T-cell (primary cell): ENCODE measurements around the gene TEKTIP1. TPM values are rescaled to one million over a fixed set of nuclear protein-coding genes. Genes with fewer than 3 reads are reported as not detected.

ENCODE experiments used
- ATAC-seq, 4 experiments: fragments of 200-7000 bp in 3 of 4; fragments of 150-1000 bp in 1 of 4; cut with Tn5 transposase; replicated peaks in 1 of 4; 1 replicate in 3 of 4; 2 replicates in 1 of 4; pipeline ENCODE4 v1.10.0; 2021; ENCODE audit warnings: moderate library complexity in 3 of 4, mild to moderate bottlenecking in 2 of 4, moderate number of reproducible peaks in 1 of 4
- CTCF ChIA-PET, 2 donors: fragments of 300-600 bp; sonication (Branson Sonifier 250); formaldehyde crosslinking; loops; one replicate each; lab custom pipeline; 2022; ENCODE audit warnings: antibody characterized with exemption in 2 of 2; lab: Charles Lee
- POLR2A ChIA-PET, 2 donors: fragments of 300-600 bp; sonication (Branson Sonifier 250); formaldehyde crosslinking; loops; one replicate each; lab custom pipeline; 2022; ENCODE audit warnings: antibody characterized with exemption in 2 of 2; lab: Charles Lee
- DNase-seq, 35 experiments: peaks; one replicate each; pipeline versions ENCODE4 v3.0.0 to v3.0.0-alpha.2; 2013 to 2023
- H3K27ac ChIP-seq: one replicate; pipeline ENCODE4 v1.5.1; 2013; ENCODE audit warnings: low read length
- H3K27me3 ChIP-seq, 2 experiments: replicated peaks in 1 of 2; 1 replicate in 1 of 2; 2 replicates in 1 of 2; pipeline versions ENCODE4 v1.6.1 to v1.7.0; 2013; ENCODE audit warnings: low read length in 1 of 2, mixed read lengths in 1 of 2; ENCODE audit not compliant: control insufficient read depth in 2 of 2, insufficient read depth in 2 of 2; ENCODE audit errors: extremely low read depth in 1 of 2
- H3K36me3 ChIP-seq, 2 donors: 1 replicate in 1 of 2; 2 replicates in 1 of 2; pipeline versions ENCODE4 v1.6.1 to v1.7.0; 2013; ENCODE audit warnings: low read length in 1 of 2; ENCODE audit not compliant: control insufficient read depth in 2 of 2, insufficient read depth in 1 of 2; ENCODE audit errors: extremely low read depth in 1 of 2
- H3K4me1 ChIP-seq, 2 experiments: 1 replicate in 1 of 2; 2 replicates in 1 of 2; pipeline versions ENCODE4 v1.6.1 to v1.7.0; 2013; ENCODE audit warnings: low read length in 2 of 2, mixed read lengths in 1 of 2; ENCODE audit not compliant: insufficient read depth in 2 of 2, control insufficient read depth in 1 of 2; ENCODE audit errors: extremely low read depth in 1 of 2
- H3K4me3 ChIP-seq, 2 donors: 1 replicate in 1 of 2; 2 replicates in 1 of 2; pipeline versions ENCODE4 v1.5.1 to v1.7.0; 2013; ENCODE audit warnings: mild to moderate bottlenecking in 2 of 2, low read length in 1 of 2, moderate library complexity in 1 of 2; ENCODE audit not compliant: control insufficient read depth in 1 of 2; ENCODE audit errors: extremely low read depth in 1 of 2
- H3K9me3 ChIP-seq: 2 replicates; pipeline ENCODE4 v1.7.0; 2013
- H3K27ac Mint-ChIP-seq, 2 donors: one replicate each; pipeline ENCODE4 v1.8.0; 2020 to 2021; ENCODE audit warnings: mild to moderate bottlenecking in 2 of 2, mixed read lengths in 2 of 2
- H3K27me3 Mint-ChIP-seq, 2 donors: one replicate each; pipeline ENCODE4 v1.8.0; 2021 to 2022; ENCODE audit warnings: mixed read lengths in 2 of 2
- H3K36me3 Mint-ChIP-seq: one replicate; pipeline ENCODE4 v1.8.0; 2021; ENCODE audit warnings: mixed read lengths
- H3K4me1 Mint-ChIP-seq, 3 donors: one replicate each; pipeline ENCODE4 v1.8.0; 2020 to 2022; ENCODE audit warnings: mixed read lengths in 3 of 3, mild to moderate bottlenecking in 1 of 3
- H3K4me3 Mint-ChIP-seq, 3 donors: one replicate each; pipeline ENCODE4 v1.8.0; 2020 to 2022; ENCODE audit warnings: mild to moderate bottlenecking in 3 of 3, mixed read lengths in 3 of 3, moderate library complexity in 3 of 3
- H3K9me3 Mint-ChIP-seq, 3 donors: one replicate each; pipeline ENCODE4 v1.8.0; 2020 to 2022; ENCODE audit warnings: mixed read lengths in 3 of 3
- WGBS: methylation state at CpG from one replicate; pipeline ENCODE4 v1.1.5; 2013; ENCODE audit warnings: missing lambda C conversion rate; ENCODE audit not compliant: insufficient coverage; 5-methylcytosine and 5-hydroxymethylcytosine counted together
- total RNA-seq, 35 experiments: library from RNA in 6 of 35; stranded (reverse) in 6 of 35; fragments of 120-200 nt in 1 of 35; gene quantifications; one replicate each; pipeline versions ENCODE4 v1.2.1 to v1.2.4 and lab custom pipeline; 2013 to 2026

TEKTIP1 gene
- total RNA-seq, 5 donors from 2014 or later (not counting 1 experiment from before 2014, with no cell fraction given) = 7.7 to 12.4 (median 10.3) TPM

DNA sequence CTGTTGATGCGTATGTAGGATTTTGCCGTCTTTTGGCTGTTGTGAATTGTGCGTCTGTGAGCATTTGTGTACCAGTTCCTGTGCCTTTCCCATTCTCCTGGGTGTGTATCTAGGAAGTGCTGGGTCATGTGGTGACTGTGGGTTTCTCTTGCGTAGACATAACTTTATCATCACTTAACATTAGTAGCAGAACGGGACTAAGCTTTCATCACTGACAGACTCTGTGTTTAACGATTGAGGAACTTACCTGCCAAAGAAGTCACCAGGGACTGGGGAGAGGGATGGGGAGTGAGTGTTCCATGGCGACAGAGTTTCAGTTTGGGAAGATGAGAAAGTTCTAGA, 17.9 kb upstream of the TEKTIP1 start:
- peaks cover 22 to 52% of the 10 kb centered on the region in 2 donors for H3K36me3 ChIP-seq

GRCh38 chr19:3522421-3523360, 16.3 kb upstream of the TEKTIP1 start:
- H3K9me3 Mint-ChIP-seq = no peaks in the 10 kb centered on the region
- Histone ChIP-seq H3K9me3 (no peaks in the 10 kb centered on the region), H3K4me3 (no peak overlapping the region), H3K4me1 (peaks cover 0 to 9% of the 10 kb centered on the region in 2 experiments), H3K27me3 (no peaks in the 10 kb centered on the region), H3K27ac (no peak overlapping the region), H3K36me3 (peaks cover 25 to 68% of the 10 kb centered on the region in 2 donors)
- ChIA-PET CTCF (interaction anchor here in 1 of 2 donors (0.6 kb wide), 1 partner anchor 439 kb away, joined by 5 read pairs; no protein-coding TSS in a partner anchor), POLR2A (no interaction called here)
- no peak for ATAC-seq
- no peaks in the 10 kb centered on the region for H3K27me3 Mint-ChIP-seq
- 96% methylated on average over 39 of the region's 40 CpGs for WGBS
- peaks cover 11% of the 10 kb centered on the region for H3K36me3 Mint-ChIP-seq
- H3K27ac Mint-ChIP-seq = no peak overlapping the region
- H3K4me3 Mint-ChIP-seq = no peak overlapping the region
- DNase-seq = no peak
- H3K4me1 Mint-ChIP-seq = peaks cover 6 to 18% (median 8%) of the 10 kb centered on the region in 3 donors

More for the DNA sequence above, 17.9 kb upstream of the TEKTIP1 start:
- peaks cover 12 to 30% (median 23%) of the 10 kb centered on the region in 3 donors for H3K4me1 Mint-ChIP-seq
- H3K27ac Mint-ChIP-seq = no peak overlapping the region
- no peak overlapping the region for H3K4me3 ChIP-seq
- no peak for DNase-seq
- no peaks in the 10 kb centered on the region for H3K27me3 ChIP-seq
- WGBS = 87% methylated on average over 4 of the region's 7 CpGs
- H3K9me3 ChIP-seq = no peaks in the 10 kb centered on the region
- H3K9me3 Mint-ChIP-seq = no peaks in the 10 kb centered on the region
- ChIA-PET POLR2A (no interaction called here), CTCF (no interaction called here)
- H3K4me3 Mint-ChIP-seq = no peak overlapping the region
- peaks cover 11% of the 10 kb centered on the region for H3K36me3 Mint-ChIP-seq
- H3K4me1 ChIP-seq = peaks cover 0 to 23% of the 10 kb centered on the region in 2 experiments
- ATAC-seq = no peak
- no peaks in the 10 kb centered on the region for H3K27me3 Mint-ChIP-seq
- no peak overlapping the region for H3K27ac ChIP-seq

DNA sequence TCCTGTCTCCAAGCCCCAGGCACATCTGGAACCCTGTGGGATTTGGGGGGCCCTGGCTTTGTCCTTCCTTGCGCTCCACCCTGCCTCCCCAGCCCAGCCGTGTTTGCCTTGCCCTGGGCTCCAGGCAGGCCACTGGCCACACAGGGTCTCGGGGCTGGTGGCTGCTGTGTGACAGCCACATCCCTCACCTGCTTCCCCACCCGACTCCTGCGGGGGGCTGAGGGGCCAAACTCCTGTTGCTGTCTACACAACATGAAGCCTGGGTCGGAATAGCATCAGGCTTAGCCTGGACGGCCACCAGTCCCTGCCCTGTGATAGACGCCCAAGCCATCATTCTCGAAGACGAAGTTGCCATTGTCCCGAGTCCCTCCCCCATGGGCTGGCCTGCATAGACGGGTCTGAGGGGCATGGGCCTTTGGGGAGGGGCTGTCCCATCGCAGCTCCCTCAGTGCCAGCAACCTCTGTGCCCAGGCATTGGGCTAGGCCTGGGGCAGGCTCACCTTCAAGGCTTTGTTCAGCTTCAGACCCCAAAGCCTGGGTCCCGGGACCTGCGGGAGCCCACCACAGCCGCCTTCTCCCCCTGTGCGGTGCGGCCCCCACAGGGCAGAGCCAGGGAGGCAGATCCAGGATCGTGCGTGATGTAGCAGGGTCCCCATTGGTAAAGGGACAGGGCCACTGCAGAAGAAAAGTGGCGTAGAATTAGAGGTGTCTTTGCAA, 15.5 kb upstream of the TEKTIP1 start:
- no peak overlapping the region for H3K4me3 ChIP-seq
- CTCF ChIA-PET = interaction anchor here in 1 of 2 donors (0.6 kb wide), 1 partner anchor 440 kb away, joined by 5 read pairs; no protein-coding TSS in a partner anchor
- Mint-ChIP-seq H3K9me3 (no peaks in the 10 kb centered on the region), H3K4me3 (no peak overlapping the region), H3K27ac (no peak overlapping the region), H3K27me3 (no peaks in the 10 kb centered on the region), H3K4me1 (peaks cover 6 to 13% (median 6%) of the 10 kb centered on the region in 3 donors), H3K36me3 (peaks cover 11% of the 10 kb centered on the region)
- no peak for ATAC-seq
- no peak overlapping the region for H3K27ac ChIP-seq
- POLR2A ChIA-PET = no interaction called here
- no peak for DNase-seq
- H3K36me3 ChIP-seq = peaks cover 25 to 72% of the 10 kb centered on the region in 2 donors
- H3K9me3 ChIP-seq = no peaks in the 10 kb centered on the region
- WGBS = 94% methylated on average over 17 of the region's 21 CpGs
- H3K4me1 ChIP-seq = peaks cover 0 to 9% of the 10 kb centered on the region in 2 experiments
- H3K27me3 ChIP-seq = no peaks in the 10 kb centered on the region

- Mint-ChIP-seq H3K4me3 (no peak overlapping the region), H3K9me3 (no peaks in the 10 kb centered on the region), H3K4me1 (peaks cover 4 to 11% (median 6%) of the 10 kb centered on the region in 3 donors), H3K27ac (no peak overlapping the region), H3K27me3 (no peaks in the 10 kb centered on the region), H3K36me3 (peaks cover 11% of the 10 kb centered on the region)
- DNase-seq = no peak
- Histone ChIP-seq H3K4me1 (peaks cover 0 to 2% of the 10 kb centered on the region in 2 experiments), H3K36me3 (peaks cover 25 to 67% of the 10 kb centered on the region in 2 donors), H3K9me3 (no peaks in the 10 kb centered on the region), H3K27me3 (no peaks in the 10 kb centered on the region), H3K27ac (no peak overlapping the region), H3K4me3 (no peak overlapping the region)
- ChIA-PET POLR2A (no interaction called here), CTCF (no interaction called here)
- 95% methylated on average over 32 of the region's 33 CpGs for WGBS
- ATAC-seq = no peak
These were observed 14.7 kb upstream of the TEKTIP1 start for GRCh38 chr19:3524078-3524842.

- Histone ChIP-seq H3K9me3 (no peaks in the 10 kb centered on the region), H3K36me3 (peaks cover 25 to 61% of the 10 kb centered on the region in 2 donors), H3K4me3 (no peak overlapping the region), H3K27me3 (no peaks in the 10 kb centered on the region), H3K27ac (no peak overlapping the region), H3K4me1 (no peaks in the 10 kb centered on the region)
- peaks cover 4 to 9% (median 6%) of the 10 kb centered on the region in 3 donors for H3K4me1 Mint-ChIP-seq
- ATAC-seq = no peak
- no peaks in the 10 kb centered on the region for H3K9me3 Mint-ChIP-seq
- H3K27me3 Mint-ChIP-seq = no peaks in the 10 kb centered on the region
- H3K27ac Mint-ChIP-seq = no peak overlapping the region
- DNase-seq = no peak
- peaks cover 11% of the 10 kb centered on the region for H3K36me3 Mint-ChIP-seq
- POLR2A ChIA-PET = no interaction called here
- H3K4me3 Mint-ChIP-seq = no peak overlapping the region
- CTCF ChIA-PET = no interaction called here
- 95% methylated on average over 18 of the region's 20 CpGs for WGBS
These were observed 14.0 kb upstream of the TEKTIP1 start for GRCh38 chr19:3524904-3525451.
